GM18508 (cell line): ENCODE results near the gene STK33.

Experiments
- ATAC-seq: cut with Tn5 transposase; IDR thresholded peaks from one replicate; pipeline ENCODE4 v1.9.1; 2021; ENCODE audit warnings: moderate number of reproducible peaks; ENCODE audit not compliant: insufficient read depth, unreplicated experiment

Gene STK33

GRCh38 chr11:8361206-8361605 is 232.8 kb downstream of the STK33 start:
- no peak for ATAC-seq

DNA sequence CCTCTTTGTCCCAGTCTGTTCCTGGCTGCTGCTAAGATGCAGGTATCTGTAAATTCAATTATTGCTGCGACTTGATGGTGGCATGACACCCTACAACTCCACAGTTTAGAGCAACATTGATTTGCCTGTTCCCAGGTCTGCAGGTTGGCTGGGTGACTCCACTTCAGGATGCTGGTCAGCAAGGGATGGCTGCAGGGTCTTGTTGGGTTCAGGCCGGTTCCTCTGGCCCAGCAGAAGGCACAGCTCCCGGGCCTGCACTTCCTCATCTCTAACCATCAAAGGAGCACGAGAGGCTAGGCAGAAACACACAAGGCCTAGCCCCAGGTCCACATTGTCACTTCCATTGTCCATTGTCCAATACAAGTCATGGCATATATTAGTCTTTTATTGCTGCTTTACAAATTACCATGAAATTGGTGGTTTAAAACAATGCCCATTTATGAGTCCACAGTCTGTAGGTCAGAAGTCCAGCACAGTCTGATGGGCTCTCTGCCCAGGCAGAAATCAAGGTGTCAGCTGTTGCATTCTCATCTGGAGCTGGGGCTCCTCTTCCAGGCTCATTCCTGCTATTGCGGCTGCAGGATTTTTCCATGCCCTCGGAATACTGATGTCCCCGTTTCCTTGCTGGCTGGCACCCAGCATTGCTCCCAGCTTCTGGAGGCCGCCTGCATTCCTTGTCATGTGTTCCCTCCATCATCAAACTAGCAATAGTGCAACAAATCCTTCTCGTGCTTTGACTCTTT is 233.8 kb downstream of the STK33 start:
- ATAC-seq, result no peak

GRCh38 chr11:8359521-8359920 is 234.5 kb downstream of the STK33 start:
- no peak for ATAC-seq

DNA sequence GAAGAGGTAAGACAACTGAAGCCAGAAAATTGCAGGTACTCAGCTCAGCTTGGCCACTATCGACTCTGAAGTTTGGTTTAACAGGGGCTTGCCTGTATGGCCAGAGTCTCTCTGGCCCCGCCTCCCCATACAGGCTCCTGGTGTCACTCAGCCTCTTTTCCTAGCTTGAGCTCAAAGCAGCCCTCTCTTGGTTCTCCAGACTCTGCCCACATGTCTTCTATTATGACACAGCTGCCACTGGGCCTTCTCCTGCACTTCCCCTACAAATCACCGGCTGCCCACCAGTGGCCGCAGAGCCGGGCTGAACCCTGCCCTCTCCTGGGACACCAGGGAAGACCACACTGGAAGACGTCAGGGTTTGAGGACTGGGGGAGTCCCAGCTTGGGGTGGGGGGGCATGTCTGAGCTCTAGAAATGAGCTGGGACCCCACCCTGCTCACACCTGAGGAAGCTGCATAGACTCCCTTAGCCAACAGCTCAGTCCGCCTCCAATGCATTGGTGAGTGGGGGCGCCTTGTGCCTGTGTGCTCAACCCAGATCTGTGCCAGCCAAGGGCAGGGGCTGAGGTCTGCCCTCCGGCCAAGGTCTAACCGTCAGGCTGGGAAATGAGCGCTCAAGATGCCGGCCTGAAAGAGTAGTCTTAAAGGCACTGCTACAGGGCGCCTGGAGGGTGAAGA is 236.0 kb downstream of the STK33 start:
- ATAC-seq, result no peak

GRCh38 chr11:8357505-8357888 is 236.5 kb downstream of the STK33 start:
- ATAC-seq, result no peak

DNA sequence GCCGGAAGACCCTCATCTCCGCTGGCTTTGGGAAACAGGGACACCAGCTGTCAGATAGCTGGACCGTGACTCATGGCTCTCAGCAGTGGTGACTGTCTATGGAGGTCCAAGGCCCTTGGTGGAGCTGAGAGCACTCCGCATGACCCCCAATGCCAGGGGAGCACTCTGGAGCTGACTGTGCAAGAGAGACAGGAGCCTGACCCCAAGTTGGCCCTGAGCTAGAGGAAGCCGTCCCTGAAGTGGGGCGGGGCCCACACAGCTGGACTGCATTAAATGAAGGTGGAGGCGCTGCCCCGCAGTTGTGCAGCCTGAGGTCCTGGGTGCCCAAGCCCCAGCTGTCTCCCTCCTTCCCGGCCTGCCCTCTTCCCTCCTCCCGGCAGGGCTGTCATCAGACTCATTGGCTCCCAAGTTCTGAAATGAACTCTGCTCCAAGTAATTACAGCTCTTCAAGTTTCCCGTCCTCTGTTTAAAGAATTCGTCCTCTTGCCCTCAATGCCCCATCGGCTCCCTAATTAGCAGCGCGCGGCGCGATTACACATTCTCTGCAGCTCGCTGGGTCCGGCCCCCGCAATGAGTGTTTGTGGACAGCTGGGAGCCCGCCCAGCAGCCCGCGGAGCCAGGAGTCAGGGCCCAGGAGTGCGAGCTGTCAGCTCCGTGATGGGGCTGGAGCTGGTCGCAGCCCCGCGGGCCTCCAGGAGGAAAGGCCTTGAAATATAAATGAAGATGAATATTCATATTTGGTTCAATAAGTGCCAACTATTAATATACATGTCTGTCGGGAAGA is 237.1 kb downstream of the STK33 start:
- ATAC-seq, result no peak

- ATAC-seq, result no peak
These were observed 237.8 kb downstream of the STK33 start for GRCh38 chr11:8356216-8356615.

- no peak for ATAC-seq
These were observed 238.6 kb downstream of the STK33 start for GRCh38 chr11:8355416-8355742.

DNA sequence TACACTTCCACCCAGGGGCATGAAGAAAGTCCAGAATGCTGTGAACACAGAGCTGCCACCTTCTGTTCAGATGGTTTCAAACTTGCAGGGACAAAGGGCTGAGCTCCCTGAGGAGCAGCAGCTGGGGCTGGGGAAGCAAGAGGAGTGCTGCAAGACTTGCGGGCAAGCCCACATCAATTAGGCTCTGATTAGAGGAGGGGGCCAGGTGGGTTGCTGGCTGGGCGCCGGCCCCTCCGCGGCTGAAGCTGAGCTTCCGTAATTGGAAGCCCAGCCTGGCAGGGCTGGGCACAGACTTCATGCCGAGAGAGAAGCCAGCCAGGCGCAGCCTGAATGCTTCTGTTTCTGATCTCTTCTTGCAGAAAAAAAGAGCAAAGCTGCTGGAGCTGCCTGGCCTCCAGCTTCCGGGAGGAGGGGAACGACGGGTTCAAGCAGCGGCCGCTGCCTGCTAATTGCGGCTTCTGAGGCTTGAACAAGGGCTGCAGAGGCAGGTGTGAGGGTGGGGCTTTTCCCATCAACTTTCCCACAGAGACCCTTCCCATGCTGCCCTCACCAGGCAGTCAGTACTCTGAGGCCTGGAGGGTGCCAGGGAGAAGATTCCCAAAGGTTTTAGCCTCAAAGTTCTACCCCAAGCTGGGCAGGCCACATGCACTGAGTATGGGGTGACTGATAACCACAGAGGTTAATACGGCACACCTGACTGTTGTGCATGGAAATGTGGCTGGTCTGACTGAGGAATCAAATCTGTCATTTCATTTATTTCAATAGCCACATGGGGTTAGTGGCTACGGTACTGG is 239.2 kb downstream of the STK33 start:
- no peak for ATAC-seq

GRCh38 chr11:8352876-8353505 is 241.0 kb downstream of the STK33 start:
- no peak for ATAC-seq

DNA sequence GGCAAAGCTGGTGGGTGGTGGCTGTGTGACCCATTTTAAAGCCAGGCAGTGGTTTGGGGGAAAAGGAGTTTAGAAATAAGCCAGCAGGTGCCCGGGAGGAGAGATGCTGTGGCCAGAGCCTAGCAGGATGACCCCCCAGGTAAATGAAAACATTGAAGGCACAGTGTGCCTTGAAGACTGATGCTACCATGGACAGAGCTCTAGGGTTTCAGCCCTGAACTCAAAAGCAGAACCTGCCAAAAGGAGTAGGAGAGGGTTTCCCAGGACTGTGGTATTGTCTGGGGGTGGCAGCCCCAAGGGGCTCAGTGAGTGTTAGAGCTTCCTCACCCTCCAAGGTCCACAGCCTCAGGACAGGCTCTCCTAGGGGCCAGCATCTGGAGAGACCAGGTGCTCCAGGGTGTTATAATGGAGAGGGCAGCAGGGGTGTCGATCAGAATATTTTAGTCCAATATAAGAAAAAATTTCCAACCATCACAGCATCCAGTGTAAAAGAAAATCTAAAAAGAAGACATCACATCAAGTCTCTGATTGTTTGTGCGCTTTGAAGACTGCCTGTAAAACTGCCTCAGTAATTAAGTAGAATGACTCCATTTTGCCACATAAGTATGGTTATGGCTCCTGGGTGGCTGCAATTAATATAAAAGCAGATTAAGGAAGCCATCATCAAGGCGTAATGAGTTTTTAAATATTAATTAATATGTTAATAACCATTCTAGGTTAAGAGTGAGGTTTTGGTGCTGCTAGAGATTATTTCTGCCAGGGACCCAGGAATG is 241.7 kb downstream of the STK33 start:
- ATAC-seq, result no peak

GRCh38 chr11:8351223-8351622 is 242.8 kb downstream of the STK33 start:
- ATAC-seq, result no peak

GRCh38 chr11:8347978-8348377 is 246.1 kb downstream of the STK33 start:
- ATAC-seq, result no peak

- ATAC-seq, result no peak
These were observed 247.8 kb downstream of the STK33 start for GRCh38 chr11:8346157-8346755.

- ATAC-seq, result no peak
These were observed 248.8 kb downstream of the STK33 start for GRCh38 chr11:8345179-8345578.

- ATAC-seq, result no peak
These were observed 249.7 kb downstream of the STK33 start for GRCh38 chr11:8344346-8344745.

- peak; percentile 61 for ATAC-seq
These were observed 251.0 kb downstream of the STK33 start for GRCh38 chr11:8342821-8343681.

- ATAC-seq, result no peak
These were observed 252.0 kb downstream of the STK33 start for GRCh38 chr11:8341996-8342395.
